ENCODE measurements around the gene LAX1.
"Not testable (repeated sequence)": the region's sequence is repeated elsewhere in the genome, so short reads cannot be mapped to it uniquely, and the experiment has no call there.

Gene LAX1

GRCh38 chr1:203792486-203792885, 27.5 kb downstream of the LAX1 start:
- TF ChIP-seq CTCF (IDR thresholded peaks at IDR 0.05; ENCODE audit: insufficient read depth, low read length, missing control alignments) = no peak
- no peak overlapping the region for H3K4me3 ChIP-seq (ENCODE audit: low read depth, low read length)
- ChIA-PET POLR2A (no interaction called here), CTCF (no interaction called here)
- no peak for DNase-seq (ENCODE audit: low read depth, low spot score)

- CTCF ChIA-PET; DNase-seq (ENCODE audit: low read depth, low spot score); POLR2A ChIA-PET; H3K4me3 ChIP-seq (ENCODE audit: low read depth, low read length): not testable (repeated sequence)
These were observed 28.6 kb downstream of the LAX1 start for GRCh38 chr1:203793561-203793960.

- H3K4me3 ChIP-seq (ENCODE audit: low read depth, low read length) = peak overlapping the region; percentile 48
- POLR2A ChIA-PET = interaction anchor here (1.8 kb wide), 1 partner anchor 12 kb away, joined by 6 read pairs; no protein-coding TSS in a partner anchor
- DNase-seq (ENCODE audit: low read depth, low spot score) = no peak
- TF ChIP-seq CTCF (IDR thresholded peaks at IDR 0.05; ENCODE audit: insufficient read depth, low read length, missing control alignments) = no peak
- CTCF ChIA-PET = interaction anchor here (1.1 kb wide), 1 partner anchor 19 kb away, joined by 3 read pairs; no protein-coding TSS in a partner anchor
These were observed 29.9 kb downstream of the LAX1 start for GRCh38 chr1:203794764-203795440.

GRCh38 chr1:203795441-203796235, 30.7 kb downstream of the LAX1 start, which contains the start of the genes ZBED6 and ZC3H11A:
ZBED6 (plus strand) TSS chr1:203795623; CDS start chr1:203797523, 1,900 bp downstream.
ZC3H11A (plus strand) TSS chr1:203795623; CDS start chr1:203817071, 21,448 bp downstream.
- no peak for TF ChIP-seq CTCF (IDR thresholded peaks at IDR 0.05; ENCODE audit: insufficient read depth, low read length, missing control alignments)
- ChIA-PET CTCF (no interaction called here), POLR2A (interaction anchor here (1.8 kb wide), 1 partner anchor 11 kb away, joined by 6 read pairs; no protein-coding TSS in a partner anchor)
- DNase-seq (ENCODE audit: low read depth, low spot score) = peak; percentile 88
- H3K4me3 ChIP-seq (ENCODE audit: low read depth, low read length) = peak within 1 kb of the TSS; percentile 57

- peak overlapping the region; percentile 57 for H3K4me3 ChIP-seq (ENCODE audit: low read depth, low read length)
- TF ChIP-seq CTCF (IDR thresholded peaks at IDR 0.05; ENCODE audit: insufficient read depth, low read length, missing control alignments) = no peak
- CTCF ChIA-PET = no interaction called here
- POLR2A ChIA-PET = interaction anchor here (1.8 kb wide), 1 partner anchor 11 kb away, joined by 6 read pairs; no protein-coding TSS in a partner anchor
- no peak for DNase-seq (ENCODE audit: low read depth, low spot score)
These were observed 31.2 kb downstream of the LAX1 start for GRCh38 chr1:203796236-203796605.

GRCh38 chr1:203797216-203797615, 32.2 kb downstream of the LAX1 start:
- ChIA-PET CTCF (interaction anchor here (1.7 kb wide), 1 partner anchor 284 kb away, joined by 4 read pairs; no protein-coding TSS in a partner anchor), POLR2A (interaction anchor here (0.6 to 1.8 kb wide), 2 partner anchors 10 kb away, joined by 3 to 6 read pairs; no protein-coding TSS in a partner anchor)

More at GRCh38 chr1:203797216-203797615, 32.2 kb downstream of the LAX1 start:
- no peak for TF ChIP-seq CTCF (IDR thresholded peaks at IDR 0.05; ENCODE audit: insufficient read depth, low read length, missing control alignments)
- peak overlapping the region; percentile 57 for H3K4me3 ChIP-seq (ENCODE audit: low read depth, low read length)
- no peak for DNase-seq (ENCODE audit: low read depth, low spot score)
